IPS-18a (cell line): ENCODE data around the gene FRMD4A.

Experiments used
- H3K27ac ChIP-seq: one replicate; pipeline ENCODE4 v1.5.1; 2013; ENCODE audit warnings: low read length
- H3K27me3 ChIP-seq: one replicate; pipeline ENCODE4 v1.6.1; 2013; ENCODE audit warnings: mild to moderate bottlenecking, low read length; ENCODE audit not compliant: control insufficient read depth, insufficient read depth
- H3K36me3 ChIP-seq: one replicate; pipeline ENCODE4 v1.6.1; 2013; ENCODE audit warnings: low read depth, low read length; ENCODE audit not compliant: control insufficient read depth
- H3K4me1 ChIP-seq: one replicate; pipeline ENCODE4 v1.6.1; 2013; ENCODE audit warnings: low read depth, low read length; ENCODE audit not compliant: control insufficient read depth
- H3K4me3 ChIP-seq: one replicate; pipeline ENCODE4 v1.5.1; 2013; ENCODE audit warnings: low read length
- H3K9ac ChIP-seq: one replicate; pipeline ENCODE4 v1.6.1; 2013; ENCODE audit warnings: mild to moderate bottlenecking, low read length, moderate library complexity
- H3K9me3 ChIP-seq: one replicate; pipeline ENCODE4 v1.6.1; 2013; ENCODE audit warnings: low read depth, low read length; ENCODE audit not compliant: control insufficient read depth

FRMD4A gene

DNA sequence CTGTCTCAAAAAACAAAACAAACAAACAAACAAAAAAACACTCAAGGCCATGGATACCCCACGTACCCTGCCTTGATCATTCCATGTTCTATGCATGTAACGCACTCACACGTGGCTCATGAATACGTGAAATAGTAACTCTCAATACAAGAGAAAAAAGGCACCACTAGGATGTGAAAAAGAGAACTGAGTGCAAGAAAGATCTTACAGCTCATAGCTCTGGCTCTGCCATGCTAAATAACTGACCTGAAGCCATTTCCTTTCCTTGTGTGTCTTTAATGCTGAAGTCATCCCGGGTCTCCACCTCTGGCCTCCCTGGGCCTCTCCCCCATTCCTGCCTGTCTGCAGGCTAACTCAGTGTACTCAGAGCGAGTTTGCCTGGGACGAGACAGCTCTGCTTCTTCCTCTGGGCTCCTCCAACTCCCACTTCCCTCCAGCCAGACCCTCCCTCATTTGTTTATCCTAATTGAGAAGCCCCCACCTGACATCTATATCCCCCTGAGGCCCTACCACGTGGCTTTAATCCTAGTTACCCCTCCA is 626.7 kb downstream of the FRMD4A start:
- H3K9me3 ChIP-seq: no peaks in the 10 kb centered on the region
- H3K9ac ChIP-seq: no peak overlapping the region
- H3K4me3 ChIP-seq: no peak overlapping the region
- H3K27ac ChIP-seq: no peak overlapping the region
- peaks cover 35% of the 10 kb centered on the region for H3K4me1 ChIP-seq
- no peaks in the 10 kb centered on the region for H3K27me3 ChIP-seq
- peaks cover 23% of the 10 kb centered on the region for H3K36me3 ChIP-seq

GRCh38 chr10:13703101-13703818 is 627.5 kb downstream of the FRMD4A start:
- H3K4me3 ChIP-seq: no peak overlapping the region
- H3K27ac ChIP-seq: no peak overlapping the region
- H3K36me3 ChIP-seq: peaks cover 29% of the 10 kb centered on the region
- no peak overlapping the region for H3K9ac ChIP-seq
- H3K9me3 ChIP-seq: no peaks in the 10 kb centered on the region
- no peaks in the 10 kb centered on the region for H3K27me3 ChIP-seq
- H3K4me1 ChIP-seq: peaks cover 27% of the 10 kb centered on the region

GRCh38 chr10:13701157-13701919 is 629.4 kb downstream of the FRMD4A start:
- Histone ChIP-seq H3K36me3 (peaks cover 39% of the 10 kb centered on the region), H3K27me3 (no peaks in the 10 kb centered on the region), H3K27ac (no peak overlapping the region), H3K9me3 (no peaks in the 10 kb centered on the region), H3K9ac (no peak overlapping the region), H3K4me3 (no peak overlapping the region), H3K4me1 (peaks cover 11% of the 10 kb centered on the region)

DNA sequence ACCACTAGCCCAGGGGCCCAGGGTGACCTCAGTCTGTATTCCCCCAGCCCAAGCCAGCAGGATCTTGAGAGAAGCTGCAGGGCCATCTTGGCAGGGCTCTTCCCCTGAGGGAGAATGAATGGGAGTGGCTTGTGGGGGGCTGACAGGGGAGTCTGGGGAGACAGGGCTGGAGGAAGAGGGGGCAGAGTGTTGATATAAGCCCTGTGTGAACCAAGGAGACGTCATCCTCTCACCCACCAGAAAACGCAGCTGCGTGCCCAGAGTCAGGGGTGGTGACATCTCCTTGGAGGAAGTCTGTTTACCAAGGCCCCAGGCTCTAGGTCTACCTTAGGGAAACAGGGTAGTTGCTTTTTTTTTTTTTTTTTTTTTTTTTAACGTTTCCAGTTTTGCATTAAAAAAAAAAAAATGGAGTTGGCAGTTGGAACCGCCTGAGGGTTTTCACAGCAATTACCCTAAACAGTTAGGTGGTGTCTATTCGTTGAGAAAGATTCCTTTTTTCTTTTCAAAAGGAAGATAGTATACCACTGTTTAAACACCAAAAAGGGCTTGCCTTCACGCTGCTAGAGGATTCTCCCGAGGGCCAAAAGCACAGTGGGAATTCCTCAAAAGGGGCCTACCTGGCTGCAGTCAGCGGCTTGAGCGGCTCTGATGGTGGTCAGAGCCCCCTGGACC is 630.1 kb downstream of the FRMD4A start:
- Histone ChIP-seq H3K27me3 (no peaks in the 10 kb centered on the region), H3K27ac (no peak overlapping the region), H3K9me3 (no peaks in the 10 kb centered on the region), H3K4me3 (no peak overlapping the region), H3K9ac (no peak overlapping the region), H3K36me3 (peaks cover 39% of the 10 kb centered on the region), H3K4me1 (peaks cover 4% of the 10 kb centered on the region)

- Histone ChIP-seq H3K36me3 (peaks cover 41% of the 10 kb centered on the region), H3K9ac (no peak overlapping the region), H3K27ac (no peak overlapping the region), H3K9me3 (no peaks in the 10 kb centered on the region), H3K4me3 (no peak overlapping the region), H3K4me1 (no peaks in the 10 kb centered on the region), H3K27me3 (no peaks in the 10 kb centered on the region)
Measured at GRCh38 chr10:13699216-13699615, 631.5 kb downstream of the FRMD4A start.

DNA sequence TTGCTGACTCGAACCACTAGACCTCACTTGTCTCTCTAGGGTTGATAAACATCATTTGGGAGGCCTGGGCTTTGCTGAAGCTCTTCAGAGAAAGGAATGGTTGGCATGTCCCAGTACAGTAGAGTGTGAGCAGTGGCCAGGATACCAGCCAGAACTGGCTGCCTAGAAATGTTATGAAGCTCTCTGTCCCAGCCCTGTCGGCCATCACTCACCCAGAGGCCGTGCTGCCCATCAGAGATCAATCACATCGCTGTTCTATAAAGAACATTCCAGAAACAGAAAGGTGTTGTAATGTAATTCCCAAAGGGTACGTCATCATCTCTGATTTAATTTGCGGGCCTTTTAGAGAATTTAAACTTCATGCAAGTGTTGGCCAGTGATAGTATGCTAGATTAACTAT is 632.5 kb downstream of the FRMD4A start:
- peaks cover 50% of the 10 kb centered on the region for H3K36me3 ChIP-seq
- no peaks in the 10 kb centered on the region for H3K27me3 ChIP-seq
- no peak overlapping the region for H3K9ac ChIP-seq
- H3K4me3 ChIP-seq: no peak overlapping the region
- H3K4me1 ChIP-seq: no peaks in the 10 kb centered on the region
- H3K9me3 ChIP-seq: no peaks in the 10 kb centered on the region
- no peak overlapping the region for H3K27ac ChIP-seq

DNA sequence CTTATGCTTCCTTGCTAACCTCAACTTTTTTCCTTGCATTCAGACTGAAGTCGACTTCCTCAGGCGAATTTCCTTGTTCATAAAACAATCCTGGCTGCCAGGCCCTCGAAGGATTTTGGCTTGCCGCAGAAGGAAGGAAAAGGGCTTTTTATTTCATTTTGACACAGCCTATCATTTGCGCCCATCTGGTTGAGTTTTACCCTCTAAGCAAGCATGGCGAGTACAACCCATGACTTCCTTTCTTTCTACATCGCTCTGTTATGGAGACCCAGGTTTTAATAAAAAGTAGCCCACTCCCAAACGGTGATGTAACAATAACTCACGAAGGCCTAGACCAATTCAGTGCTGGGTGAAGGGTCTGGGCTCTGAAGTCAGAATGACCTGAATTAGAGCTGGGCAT is 634.7 kb downstream of the FRMD4A start:
- Histone ChIP-seq H3K27ac (no peak overlapping the region), H3K4me1 (peaks cover 2% of the 10 kb centered on the region), H3K36me3 (peaks cover 51% of the 10 kb centered on the region), H3K9ac (no peak overlapping the region), H3K9me3 (no peaks in the 10 kb centered on the region), H3K4me3 (no peak overlapping the region), H3K27me3 (no peaks in the 10 kb centered on the region)

GRCh38 chr10:13695588-13695987 is 635.1 kb downstream of the FRMD4A start:
- Histone ChIP-seq H3K4me1 (peaks cover 6% of the 10 kb centered on the region), H3K27ac (no peak overlapping the region), H3K36me3 (peaks cover 48% of the 10 kb centered on the region), H3K9ac (no peak overlapping the region), H3K9me3 (no peaks in the 10 kb centered on the region), H3K27me3 (no peaks in the 10 kb centered on the region), H3K4me3 (no peak overlapping the region)

DNA sequence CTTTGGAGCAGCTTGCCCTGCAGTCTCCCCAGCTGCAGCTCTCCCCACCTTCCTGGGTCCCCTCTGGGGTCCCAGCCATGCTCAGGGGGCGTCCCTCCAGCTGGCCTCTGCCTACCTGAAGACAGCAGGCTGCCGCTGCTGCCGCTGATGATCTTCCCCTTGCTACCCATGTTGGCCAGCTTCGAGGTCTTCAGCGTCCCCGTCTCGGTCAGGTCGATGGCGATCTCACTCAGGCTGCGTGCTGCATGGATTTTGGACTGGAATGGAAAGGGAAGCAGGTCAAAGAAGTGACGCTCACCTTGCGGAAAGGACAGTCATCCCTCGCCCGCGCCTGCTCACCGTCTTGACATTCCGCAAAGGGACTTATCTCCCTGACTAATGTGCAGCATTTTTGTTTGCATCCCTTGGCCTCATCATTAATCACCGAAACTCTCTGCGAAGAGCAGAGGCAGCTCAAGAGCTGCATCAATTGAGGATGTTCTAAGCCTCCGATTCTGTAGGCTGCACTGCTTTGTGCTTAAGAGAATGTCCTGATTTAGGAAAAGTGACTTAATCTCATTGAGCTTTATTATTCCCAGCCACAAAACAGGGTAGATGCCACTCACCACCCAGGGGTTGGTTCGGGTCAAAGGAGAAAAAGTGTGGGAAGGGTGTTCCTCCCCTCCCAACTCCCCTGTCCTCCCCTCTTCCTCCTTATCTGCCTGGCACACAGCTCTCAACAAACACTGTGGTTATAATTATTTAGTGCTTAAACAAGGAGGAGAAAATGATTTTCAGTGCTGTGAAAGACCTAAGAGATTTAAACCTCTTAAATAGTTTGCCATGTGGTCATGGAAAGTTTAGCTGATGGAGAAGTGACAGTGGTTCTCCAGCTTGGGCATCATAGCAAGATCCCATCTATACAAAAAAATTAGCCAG is 636.7 kb downstream of the FRMD4A start:
- peaks cover 35% of the 10 kb centered on the region for H3K36me3 ChIP-seq

GRCh38 chr10:13690281-13690825 is 640.4 kb downstream of the FRMD4A start:
- peaks cover 29% of the 10 kb centered on the region for H3K36me3 ChIP-seq
- no peaks in the 10 kb centered on the region for H3K9me3 ChIP-seq
- H3K27ac ChIP-seq: peak overlapping the region; percentile 15
- H3K4me1 ChIP-seq: peaks cover 17% of the 10 kb centered on the region
- H3K4me3 ChIP-seq: no peak overlapping the region
- H3K27me3 ChIP-seq: no peaks in the 10 kb centered on the region
- H3K9ac ChIP-seq: no peak overlapping the region

More for the DNA sequence above, 636.7 kb downstream of the FRMD4A start:
- no peaks in the 10 kb centered on the region for H3K9me3 ChIP-seq
- no peaks in the 10 kb centered on the region for H3K27me3 ChIP-seq
- no peak overlapping the region for H3K9ac ChIP-seq
- no peak overlapping the region for H3K4me3 ChIP-seq
- H3K27ac ChIP-seq: no peak overlapping the region
- H3K4me1 ChIP-seq: peaks cover 17% of the 10 kb centered on the region
